A549 (cell line): ENCODE data around the gene GSTO2.

Source experiments
- CEBPB ChIP-seq, 2 experiments: fragments of >200 bp in 1 of 2; sonication (Bioruptor Twin) in 1 of 2; formaldehyde crosslinking in 1 of 2; IDR thresholded peaks; 2 replicates each; pipeline ENCODE4 v1.6.1; 2012 to 2016
- CTCF ChIP-seq: fragments of >200 bp; sonication (Bioruptor Twin); formaldehyde crosslinking; IDR thresholded peaks from 3 replicates; pipeline ENCODE4 v1.5.1; 2016
- EHMT2 ChIP-seq: fragments of 200-600 bp; sonication (generic); IDR thresholded peaks from 2 replicates; pipeline ENCODE4 v1.6.1; 2016; ENCODE audit warnings: antibody characterized with exemption, low read depth, mild to moderate bottlenecking, moderate library complexity
- EP300 ChIP-seq, 2 experiments: fragments of >200 bp; sonication (Bioruptor Twin); formaldehyde crosslinking; IDR thresholded peaks; 2 replicates in 1 of 2; 3 replicates in 1 of 2; pipeline ENCODE4 v1.6.1; 2016 to 2017
- FOSL2 ChIP-seq, 2 experiments: fragments of 450-650 bp in 1 of 2; fragments of >200 bp in 1 of 2; sonication (Bioruptor Twin) in 1 of 2; formaldehyde crosslinking; IDR thresholded peaks; 2 replicates each; pipeline versions ENCODE4 v1.5.0 to v1.6.1; 2016 to 2020; ENCODE audit warnings: mild to moderate bottlenecking in 1 of 2, moderate library complexity in 1 of 2
- JUN ChIP-seq, 2 experiments: fragments of >200 bp; sonication (Bioruptor Twin); formaldehyde crosslinking; IDR thresholded peaks; 2 replicates in 1 of 2; 3 replicates in 1 of 2; pipeline ENCODE4 v1.6.1; 2016 to 2017
- MAX ChIP-seq: IDR thresholded peaks from 2 replicates; pipeline ENCODE4 v1.6.1; 2012
- MAZ ChIP-seq: fragments of 150-350 bp; IDR thresholded peaks from 2 replicates; pipeline ENCODE4 v1.6.1; 2014; ENCODE audit warnings: antibody characterized with exemption, low read depth, low read length, borderline replicate concordance
- MYC ChIP-seq: IDR thresholded peaks from 2 replicates; pipeline ENCODE4 v1.6.1; 2012; ENCODE audit warnings: mild to moderate bottlenecking, inconsistent platforms, low read length, improper control_type of control experiment, borderline replicate concordance
- POLR2A ChIP-seq: IDR thresholded peaks from 2 replicates; pipeline ENCODE4 v1.6.1; 2012; ENCODE audit warnings: mild to moderate bottlenecking, low read length
- RFX5 ChIP-seq: fragments of 450-650 bp; IDR thresholded peaks from 2 replicates; pipeline ENCODE4 v1.7.1; 2014; ENCODE audit warnings: antibody characterized with exemption, mild to moderate bottlenecking, moderate library complexity

GRCh38 chr10:104235801-104236200 lies 33.2 kb upstream of the GSTO2 start:
- TF ChIP-seq CTCF = no peak
- no peak for TF ChIP-seq EP300 (IDR thresholded peaks at IDR 0.05)
- no peak for TF ChIP-seq MAX
- no peak for TF ChIP-seq FOSL2 (IDR thresholded peaks at IDR 0.05)
- TF ChIP-seq FOSL2 (CRISPR knock-in tag; IDR thresholded peaks at IDR 0.05) = no peak
- no peak for TF ChIP-seq MAZ
- no peak for TF ChIP-seq POLR2A
- no peak for TF ChIP-seq CEBPB (IDR thresholded peaks at IDR 0.05)
- no peak for TF ChIP-seq JUN (IDR thresholded peaks at IDR 0.05)
- no peak for TF ChIP-seq MYC
- no peak for TF ChIP-seq RFX5
- TF ChIP-seq EHMT2 = no peak
